Panc1 (cell line): ENCODE data around the gene SHC3. TPM values are rescaled to one million over a fixed set of nuclear protein-coding genes. Genes with fewer than 3 reads are reported as not detected.

Experiments
- ATAC-seq: fragments of 200-7000 bp; cut with Tn5 transposase; 2 replicates; pipeline ENCODE4 v1.9.1; 2020; ENCODE audit warnings: mild to moderate bottlenecking, moderate library complexity
- BruUV-seq: library from RNA; stranded (reverse); fragments of 400-500 nt; replicated peaks from 2 replicates; lab custom pipeline; 2021; lab: Mats Ljungman, UMichigan
- CTCF ChIA-PET: fragments of 300-600 bp; sonication (Branson Sonifier 250); formaldehyde crosslinking; loops from one replicate; lab custom pipeline; 2022; ENCODE audit warnings: antibody characterized with exemption; lab: Charles Lee
- POLR2A ChIA-PET: fragments of 300-600 bp; sonication (Branson Sonifier 250); formaldehyde crosslinking; loops from one replicate; lab custom pipeline; 2022; ENCODE audit warnings: antibody characterized with exemption; lab: Charles Lee
- DNase-seq: peaks from one replicate; pipeline ENCODE4 v3.0.0-alpha.2; 2010; ENCODE audit warnings: low read depth, low spot score
- H3K27ac ChIP-seq: 2 replicates; pipeline ENCODE4 v1.5.1; 2011; ENCODE audit warnings: mild to moderate bottlenecking, low read length, inconsistent platforms
- H3K27me3 ChIP-seq: fragments of 200-500 bp; sonication (Bioruptor generic); 2 replicates; pipeline ENCODE4 v1.6.0; 2014; ENCODE audit warnings: low read length, inconsistent platforms; ENCODE audit not compliant: control insufficient read depth, insufficient read depth
- H3K36me3 ChIP-seq: fragments of 200-500 bp; sonication (Bioruptor generic); 2 replicates; pipeline ENCODE4 v1.5.1; 2014; ENCODE audit warnings: inconsistent platforms, mild to moderate bottlenecking, low read length, moderate library complexity; ENCODE audit not compliant: control insufficient read depth, insufficient read depth
- H3K4me1 ChIP-seq: 2 replicates; pipeline ENCODE4 v1.5.1; 2011; ENCODE audit warnings: inconsistent platforms, mild to moderate bottlenecking, low read length, moderate library complexity; ENCODE audit not compliant: control insufficient read depth, insufficient read depth
- H3K4me3 ChIP-seq, 2 experiments: 2 replicates each; pipeline ENCODE4 v1.5.1; 2011 to 2012; ENCODE audit warnings: low read depth in 2 of 2, low read length in 2 of 2, mild to moderate bottlenecking in 2 of 2, inconsistent platforms in 1 of 2, moderate library complexity in 1 of 2
- H3K9me3 ChIP-seq: fragments of 200-500 bp; sonication (Bioruptor generic); 2 replicates; pipeline ENCODE4 v1.5.1; 2014; ENCODE audit warnings: low read depth, mild to moderate bottlenecking, inconsistent platforms, low read length, moderate library complexity; ENCODE audit not compliant: control insufficient read depth, insufficient read depth
- CTCF ChIP-seq: fragments of 450-650 bp; IDR thresholded peaks from 2 replicates; pipeline ENCODE4 v1.5.1; 2017; ENCODE audit warnings: mild to moderate bottlenecking
- POLR2AphosphoS5 ChIP-seq: IDR thresholded peaks from 2 replicates; pipeline ENCODE4 v1.6.1; 2012; ENCODE audit warnings: mild to moderate bottlenecking, low read depth, low read length, moderate library complexity
- SIN3A ChIP-seq: IDR thresholded peaks from 2 replicates; pipeline ENCODE4 v1.6.1; 2012; ENCODE audit warnings: low read depth, mild to moderate bottlenecking, low read length, moderate library complexity, borderline replicate concordance; ENCODE audit not compliant: insufficient read depth
- TCF7L2 ChIP-seq: IDR thresholded peaks from 2 replicates; pipeline ENCODE4 v1.6.1; 2011; ENCODE audit warnings: mild to moderate bottlenecking, low read depth, low read length, inconsistent platforms
- in situ Hi-C: cut with HindIII; loops from 2 replicates; pipeline ENCODE4 v1.10.0; 2016; ENCODE audit warnings: low sequenced_read_pairs, low pct_unique_long_range_greater_than_20kb
- intact Hi-C: fragments of 100-400 bp; cut with micrococcal nuclease; formaldehyde crosslinking; loops from one replicate; pipeline ENCODE4 v1.10.0; 2022; ENCODE audit not compliant: unreplicated experiment
- total RNA-seq: library from RNA; stranded (reverse); gene quantifications from one replicate; pipeline ENCODE4 v1.2.1, GENCODE V29; 2021; ENCODE audit not compliant: unreplicated experiment
- TF ChIP-seq, protein P1 (sequence below), 2 experiments: IDR thresholded peaks; 2 replicates each; pipeline ENCODE4 v1.6.1; 2011 to 2012; ENCODE audit warnings: low read depth in 2 of 2, control low read depth in 1 of 2, low read length in 1 of 2, mild to moderate bottlenecking in 1 of 2, moderate library complexity in 1 of 2; ENCODE audit not compliant: insufficient read depth in 1 of 2

Gene SHC3
- total RNA-seq, 1 experiment from 2014 or later: 1.7 TPM

DNA sequence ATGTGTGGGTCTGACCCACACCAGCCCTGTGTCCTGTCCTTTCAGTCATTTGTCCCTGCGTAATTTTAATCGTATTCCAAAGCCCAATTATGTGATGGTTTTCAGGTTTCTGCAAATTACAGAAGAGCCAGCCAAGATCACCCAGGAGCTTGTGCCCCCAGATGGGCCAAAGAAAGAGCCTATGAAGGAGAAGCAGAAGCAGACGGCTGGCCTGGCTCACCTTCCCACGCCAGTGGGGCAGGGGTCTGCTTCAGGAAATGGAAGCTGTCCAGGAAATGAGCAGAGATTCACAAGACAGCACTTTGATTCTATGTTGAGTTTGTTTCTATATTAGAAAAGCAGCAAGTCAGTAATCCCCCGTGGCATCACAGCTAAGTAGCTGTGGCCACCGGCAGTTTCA lies 175.6 kb downstream of the SHC3 start:
- no TSS peak for BruUV-seq

GRCh38 chr9:89001917-89002540 lies 176.6 kb downstream of the SHC3 start:
- POLR2A ChIA-PET: no interaction called here
- no peak for DNase-seq
- in situ Hi-C loops (no loop called here), intact Hi-C loops (loop anchor here (2.0 to 5.0 kb wide), 2 partner anchors 409 to 1050 kb away; no protein-coding TSS in a partner anchor)
- BruUV-seq: no TSS peak
- TF ChIP-seq, protein P1, sequence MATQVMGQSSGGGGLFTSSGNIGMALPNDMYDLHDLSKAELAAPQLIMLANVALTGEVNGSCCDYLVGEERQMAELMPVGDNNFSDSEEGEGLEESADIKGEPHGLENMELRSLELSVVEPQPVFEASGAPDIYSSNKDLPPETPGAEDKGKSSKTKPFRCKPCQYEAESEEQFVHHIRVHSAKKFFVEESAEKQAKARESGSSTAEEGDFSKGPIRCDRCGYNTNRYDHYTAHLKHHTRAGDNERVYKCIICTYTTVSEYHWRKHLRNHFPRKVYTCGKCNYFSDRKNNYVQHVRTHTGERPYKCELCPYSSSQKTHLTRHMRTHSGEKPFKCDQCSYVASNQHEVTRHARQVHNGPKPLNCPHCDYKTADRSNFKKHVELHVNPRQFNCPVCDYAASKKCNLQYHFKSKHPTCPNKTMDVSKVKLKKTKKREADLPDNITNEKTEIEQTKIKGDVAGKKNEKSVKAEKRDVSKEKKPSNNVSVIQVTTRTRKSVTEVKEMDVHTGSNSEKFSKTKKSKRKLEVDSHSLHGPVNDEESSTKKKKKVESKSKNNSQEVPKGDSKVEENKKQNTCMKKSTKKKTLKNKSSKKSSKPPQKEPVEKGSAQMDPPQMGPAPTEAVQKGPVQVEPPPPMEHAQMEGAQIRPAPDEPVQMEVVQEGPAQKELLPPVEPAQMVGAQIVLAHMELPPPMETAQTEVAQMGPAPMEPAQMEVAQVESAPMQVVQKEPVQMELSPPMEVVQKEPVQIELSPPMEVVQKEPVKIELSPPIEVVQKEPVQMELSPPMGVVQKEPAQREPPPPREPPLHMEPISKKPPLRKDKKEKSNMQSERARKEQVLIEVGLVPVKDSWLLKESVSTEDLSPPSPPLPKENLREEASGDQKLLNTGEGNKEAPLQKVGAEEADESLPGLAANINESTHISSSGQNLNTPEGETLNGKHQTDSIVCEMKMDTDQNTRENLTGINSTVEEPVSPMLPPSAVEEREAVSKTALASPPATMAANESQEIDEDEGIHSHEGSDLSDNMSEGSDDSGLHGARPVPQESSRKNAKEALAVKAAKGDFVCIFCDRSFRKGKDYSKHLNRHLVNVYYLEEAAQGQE (IDR thresholded peaks at IDR 0.05; ENCODE audit: insufficient read depth in 1 of 2, low read depth in 2 of 2, low read length in 1 of 2): no peak
- no peak for ATAC-seq
- Histone ChIP-seq H3K4me3 (no peak overlapping the region), H3K27me3 (no peaks in the 10 kb centered on the region), H3K4me1 (no peaks in the 10 kb centered on the region), H3K9me3 (no peaks in the 10 kb centered on the region), H3K36me3 (no peaks in the 10 kb centered on the region), H3K27ac (no peak overlapping the region)
- CTCF ChIA-PET: no interaction called here

More for the DNA sequence above, 175.6 kb downstream of the SHC3 start:
- Histone ChIP-seq H3K27ac (no peak overlapping the region), H3K27me3 (no peaks in the 10 kb centered on the region), H3K4me3 (no peak overlapping the region), H3K4me1 (no peaks in the 10 kb centered on the region), H3K36me3 (no peaks in the 10 kb centered on the region), H3K9me3 (no peaks in the 10 kb centered on the region)
- DNase-seq: no peak
- CTCF ChIA-PET: no interaction called here
- no peak for ATAC-seq
- POLR2A ChIA-PET: no interaction called here
- intact Hi-C loops (loop anchor here (5.0 kb wide), 1 partner anchor 1051 kb away; no protein-coding TSS in a partner anchor), in situ Hi-C loops (no loop called here)
- TF ChIP-seq SIN3A (no peak), POLR2AphosphoS5 (no peak), TCF7L2 (no peak), CTCF (no peak)
- TF ChIP-seq, protein P1 (IDR thresholded peaks at IDR 0.05; ENCODE audit: insufficient read depth in 1 of 2, low read depth in 2 of 2, low read length in 1 of 2): no peak
